Fibroblast of villous mesenchyme (primary cell): ENCODE results near the gene SMAD6. TPM values are rescaled to one million over a fixed set of nuclear protein-coding genes. Genes with fewer than 3 reads are reported as not detected.
A peak's percentile ranks its signal among the peaks of the same experiment; 100 is the strongest.

Experiments
- DNase-seq: peaks from one replicate; pipeline ENCODE4 v3.0.0-alpha.2; 2010; ENCODE audit warnings: low read depth
- H3K4me3 ChIP-seq: 2 replicates; pipeline ENCODE4 v1.5.1; 2011; ENCODE audit warnings: low read depth, mild to moderate bottlenecking, low read length
- total RNA-seq: library from RNA; depleted of rRNA; stranded (reverse); fragments of >200 nt; gene quantifications from 2 replicates; pipeline ENCODE4 v1.2.3, GENCODE V29; 2012
- TF ChIP-seq, protein P1 (sequence below): IDR thresholded peaks from 2 replicates; pipeline ENCODE4 v1.5.1; 2012; ENCODE audit warnings: low read depth, mild to moderate bottlenecking, low read length; ENCODE audit not compliant: insufficient read depth

Gene SMAD6
- 3.0 and 3.5 TPM in 2 replicates for total RNA-seq

- TF ChIP-seq, protein P1, sequence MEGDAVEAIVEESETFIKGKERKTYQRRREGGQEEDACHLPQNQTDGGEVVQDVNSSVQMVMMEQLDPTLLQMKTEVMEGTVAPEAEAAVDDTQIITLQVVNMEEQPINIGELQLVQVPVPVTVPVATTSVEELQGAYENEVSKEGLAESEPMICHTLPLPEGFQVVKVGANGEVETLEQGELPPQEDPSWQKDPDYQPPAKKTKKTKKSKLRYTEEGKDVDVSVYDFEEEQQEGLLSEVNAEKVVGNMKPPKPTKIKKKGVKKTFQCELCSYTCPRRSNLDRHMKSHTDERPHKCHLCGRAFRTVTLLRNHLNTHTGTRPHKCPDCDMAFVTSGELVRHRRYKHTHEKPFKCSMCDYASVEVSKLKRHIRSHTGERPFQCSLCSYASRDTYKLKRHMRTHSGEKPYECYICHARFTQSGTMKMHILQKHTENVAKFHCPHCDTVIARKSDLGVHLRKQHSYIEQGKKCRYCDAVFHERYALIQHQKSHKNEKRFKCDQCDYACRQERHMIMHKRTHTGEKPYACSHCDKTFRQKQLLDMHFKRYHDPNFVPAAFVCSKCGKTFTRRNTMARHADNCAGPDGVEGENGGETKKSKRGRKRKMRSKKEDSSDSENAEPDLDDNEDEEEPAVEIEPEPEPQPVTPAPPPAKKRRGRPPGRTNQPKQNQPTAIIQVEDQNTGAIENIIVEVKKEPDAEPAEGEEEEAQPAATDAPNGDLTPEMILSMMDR = no peak
- peak within 1 kb of the TSS; percentile 70 for H3K4me3 ChIP-seq
Measured at GRCh38 chr15:66702035-66702786, at the start of gene SMAD6. SMAD6 (plus strand) TSS chr15:66702236; CDS start chr15:66703259, 1,023 bp downstream.

DNA sequence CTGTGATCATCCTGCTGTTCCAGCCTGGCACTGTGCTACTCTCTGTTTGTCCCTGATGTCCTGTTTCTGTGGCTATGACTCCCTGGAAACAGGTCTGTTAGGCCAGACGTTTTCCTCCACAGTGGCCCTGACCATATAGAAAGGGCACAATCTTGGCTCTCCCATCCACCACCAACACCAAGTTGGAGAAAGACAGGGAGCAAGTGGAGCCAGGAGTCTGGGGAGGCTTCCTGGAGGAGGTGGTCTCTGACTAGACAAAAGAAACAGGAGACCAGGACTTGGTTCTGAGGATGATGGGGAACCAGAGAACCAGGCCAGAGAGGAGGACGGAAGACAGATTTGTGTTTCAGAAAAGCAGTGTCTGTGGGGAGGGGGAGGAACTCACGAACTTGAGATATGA, 49.2 kb upstream of the SMAD6 start:
- DNase-seq = no peak
- TF ChIP-seq, protein P1 = no peak
- no peak overlapping the region for H3K4me3 ChIP-seq

More at GRCh38 chr15:66702035-66702786, at the start of gene SMAD6:
- DNase-seq = peak; percentile 99

DNA sequence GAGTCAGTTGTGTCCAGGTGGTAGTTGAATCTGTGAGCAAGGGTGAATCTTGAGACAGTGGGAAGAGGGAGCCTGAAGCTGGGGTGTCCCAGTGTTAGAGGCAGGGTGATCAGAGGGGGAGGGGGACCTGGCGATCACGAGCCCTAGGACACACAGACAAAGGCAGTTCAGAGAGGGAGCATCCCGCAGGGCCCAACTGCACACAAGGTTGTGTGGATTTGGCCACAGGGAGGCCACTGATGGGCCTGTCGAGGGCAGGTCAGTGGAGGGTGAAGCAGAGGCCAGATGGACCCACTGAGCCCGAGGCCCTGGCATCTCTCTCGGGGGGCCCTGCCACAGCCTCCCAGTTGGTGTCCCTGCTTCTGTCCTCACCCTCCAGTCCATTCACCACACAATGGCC, 48.6 kb upstream of the SMAD6 start:
- no peak for DNase-seq
- H3K4me3 ChIP-seq = no peak overlapping the region
- TF ChIP-seq, protein P1 = no peak

GRCh38 chr15:66653852-66654251, 48.2 kb upstream of the SMAD6 start:
- no peak for DNase-seq
- TF ChIP-seq, protein P1 = no peak
- no peak overlapping the region for H3K4me3 ChIP-seq

DNA sequence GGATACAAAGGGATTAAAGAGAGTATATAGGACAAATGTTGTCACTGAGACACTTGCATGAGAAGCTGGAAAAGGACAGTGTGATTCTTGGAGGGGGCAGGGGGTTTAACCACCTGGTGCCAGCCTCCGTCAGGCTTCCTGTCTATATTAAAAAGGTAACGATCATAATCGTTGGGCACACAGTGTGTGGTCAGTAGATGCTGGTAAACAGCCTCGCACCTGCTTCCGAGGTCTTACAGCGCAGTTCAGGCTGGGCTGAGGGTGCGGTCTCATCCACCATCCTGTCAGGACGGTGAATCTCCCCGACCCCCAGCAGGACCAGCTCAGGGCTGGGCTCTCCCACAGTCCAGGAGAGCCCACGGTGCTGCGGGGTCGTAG, 47.7 kb upstream of the SMAD6 start:
- TF ChIP-seq, protein P1 = no peak
- no peak for DNase-seq
- H3K4me3 ChIP-seq = no peak overlapping the region

DNA sequence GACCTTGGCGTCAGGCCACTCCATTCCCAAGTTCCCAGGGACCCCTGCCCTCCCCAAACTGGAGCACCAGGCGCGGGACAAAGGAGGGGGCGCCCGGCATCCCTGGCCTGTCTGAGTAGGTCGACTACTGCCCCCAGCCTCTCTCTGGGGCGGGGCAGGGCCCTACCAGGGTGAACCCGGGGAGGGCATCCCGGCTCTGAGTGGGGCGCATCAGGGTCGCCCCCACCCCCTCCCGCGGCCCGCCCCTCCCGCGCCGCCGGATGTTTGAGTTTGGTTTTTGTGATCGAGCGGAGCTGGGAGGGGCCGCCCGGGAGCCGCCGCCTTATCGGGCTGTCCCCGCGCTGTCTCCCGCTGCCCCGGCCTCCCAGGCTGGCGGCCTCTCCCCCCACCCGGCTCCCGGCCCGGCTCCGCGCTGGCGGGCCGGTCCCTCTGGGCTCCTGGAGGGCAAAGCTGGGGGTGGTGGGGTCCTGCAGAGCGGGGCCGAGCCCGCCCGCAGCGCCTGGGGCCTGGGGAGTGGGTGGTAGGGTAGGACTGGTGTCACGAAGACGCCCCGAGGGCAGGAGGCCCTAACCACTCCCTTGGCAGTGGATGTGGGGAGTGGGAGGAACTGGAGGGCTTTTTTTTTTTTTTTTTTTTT, 47.2 kb upstream of the SMAD6 start:
- TF ChIP-seq, protein P1 = no peak
- peak overlapping the region; percentile 9 for H3K4me3 ChIP-seq
- DNase-seq = no peak
